ENCODE results near the gene C12orf42. TPM values are rescaled to one million over a fixed set of nuclear protein-coding genes. Genes with fewer than 3 reads are reported as not detected.

C12orf42 gene
- polyA plus RNA-seq, 4 donors = 0.30 TPM; not detected in 3

GRCh38 chr12:103269946-103270345, 225.8 kb downstream of the C12orf42 start:
- no peaks in the 10 kb centered on the region for H3K36me3 ChIP-seq (ENCODE audit: control insufficient read depth in 3 of 3, insufficient read depth in 2 of 3, low read depth in 1 of 3, low read length in 3 of 3)
- FAIRE-seq = no peak
- H3K4me3 ChIP-seq (ENCODE audit: low read depth in 1 of 3, low read length in 3 of 3) = no peak overlapping the region
- no peaks in the 10 kb centered on the region for H3K4me1 ChIP-seq (ENCODE audit: control insufficient read depth in 3 of 3, insufficient read depth in 2 of 3, low read depth in 1 of 3, low read length in 2 of 3)
- H3K27ac ChIP-seq (ENCODE audit: low read depth in 1 of 3, low read length in 2 of 3) = no peak overlapping the region
- no peaks in the 10 kb centered on the region for H3K9me3 ChIP-seq (ENCODE audit: control insufficient read depth in 2 of 2, insufficient read depth in 1 of 2, low read depth in 1 of 2, low read length in 1 of 2)
- no peak for DNase-seq
- no peaks in the 10 kb centered on the region for H3K27me3 ChIP-seq (ENCODE audit: control insufficient read depth in 3 of 3, insufficient read depth in 3 of 3, low read length in 3 of 3)

GRCh38 chr12:103268831-103269514, 226.8 kb downstream of the C12orf42 start:
- Histone ChIP-seq H3K36me3 (ENCODE audit: control insufficient read depth in 3 of 3, insufficient read depth in 2 of 3, low read depth in 1 of 3, low read length in 3 of 3) (no peaks in the 10 kb centered on the region), H3K4me3 (ENCODE audit: low read depth in 1 of 3, low read length in 3 of 3) (no peak overlapping the region), H3K4me1 (ENCODE audit: control insufficient read depth in 3 of 3, insufficient read depth in 2 of 3, low read depth in 1 of 3, low read length in 2 of 3) (no peaks in the 10 kb centered on the region), H3K27me3 (ENCODE audit: control insufficient read depth in 3 of 3, insufficient read depth in 3 of 3, low read length in 3 of 3) (no peaks in the 10 kb centered on the region), H3K9me3 (ENCODE audit: control insufficient read depth in 2 of 2, insufficient read depth in 1 of 2, low read depth in 1 of 2, low read length in 1 of 2) (no peaks in the 10 kb centered on the region), H3K27ac (ENCODE audit: low read depth in 1 of 3, low read length in 2 of 3) (no peak overlapping the region)
- FAIRE-seq = no peak
- DNase-seq = no peak
- 48 to 65% (median 55%) methylated on average over 5 of the region's 5 CpGs for WGBS, 3 donors

GRCh38 chr12:103257763-103258162, 238.0 kb downstream of the C12orf42 start:
- WGBS, 3 donors = 78 to 83% (median 78%) methylated on average over 2 of the region's 2 CpGs
- Histone ChIP-seq H3K27me3 (ENCODE audit: control insufficient read depth in 3 of 3, insufficient read depth in 3 of 3, low read length in 3 of 3) (no peaks in the 10 kb centered on the region), H3K36me3 (ENCODE audit: control insufficient read depth in 3 of 3, insufficient read depth in 2 of 3, low read depth in 1 of 3, low read length in 3 of 3) (no peaks in the 10 kb centered on the region), H3K4me1 (ENCODE audit: control insufficient read depth in 3 of 3, insufficient read depth in 2 of 3, low read depth in 1 of 3, low read length in 2 of 3) (no peaks in the 10 kb centered on the region), H3K27ac (ENCODE audit: low read depth in 1 of 3, low read length in 2 of 3) (no peak overlapping the region), H3K4me3 (ENCODE audit: low read depth in 1 of 3, low read length in 3 of 3) (no peak overlapping the region), H3K9me3 (ENCODE audit: control insufficient read depth in 2 of 2, insufficient read depth in 1 of 2, low read depth in 1 of 2, low read length in 1 of 2) (no peaks in the 10 kb centered on the region)
- DNase-seq = no peak
- no peak for FAIRE-seq

Other genes with a start within 250 kb of the C12orf42 start
- gene STAB2, start 91.3 kb upstream of the C12orf42 start, polyA plus RNA-seq = 1 to 10 TPM in 1 of 4 donors, under 1 TPM in 1, not detected in 2; 0.06 to 2.5 TPM

Data from small intestine (tissue), 7 donors.